HepG2 (cell line): Measurements from ENCODE around the gene CRKL. TPM values are rescaled to one million over a fixed set of nuclear protein-coding genes. Genes with fewer than 3 reads are reported as not detected.

ENCODE experiments used
- FOXM1 ChIP-seq: sonication (generic); formaldehyde crosslinking; IDR thresholded peaks from 2 replicates; pipeline ENCODE4 v1.5.0; 2020; ENCODE audit warnings: missing genetic modification reagents
- KLF15 ChIP-seq: sonication (generic); formaldehyde crosslinking; IDR thresholded peaks from 2 replicates; pipeline ENCODE4 v1.8.1; 2023; ENCODE audit warnings: borderline replicate concordance, mild to moderate bottlenecking, inconsistent platforms, missing genetic modification reagents, mixed read lengths
- NCOA1 ChIP-seq: sonication (generic); formaldehyde crosslinking; IDR thresholded peaks from 2 replicates; pipeline ENCODE4 v1.9.0; 2021; ENCODE audit warnings: missing genetic modification reagents
- PLRG1 ChIP-seq: fragments of 450-650 bp; conservative IDR thresholded peaks from 2 replicates; pipeline ENCODE4 v1.6.1; 2016
- U2AF2 ChIP-seq: fragments of 200-400 bp; formaldehyde crosslinking; IDR thresholded peaks from 2 replicates; pipeline ENCODE4 v1.6.1; 2017; ENCODE audit warnings: low read depth, mild to moderate bottlenecking, low read length
- ZNF441 ChIP-seq: sonication (generic); formaldehyde crosslinking; IDR thresholded peaks from 2 replicates; pipeline ENCODE4 v1.7.0; 2021; ENCODE audit warnings: missing genetic modification reagents, borderline replicate concordance
- ZNF530 ChIP-seq: sonication (generic); formaldehyde crosslinking; IDR thresholded peaks from 2 replicates; pipeline ENCODE4 v1.5.0; 2020; ENCODE audit warnings: low read depth, mild to moderate bottlenecking, missing genetic modification reagents
- ZNF552 ChIP-seq: sonication (generic); formaldehyde crosslinking; IDR thresholded peaks from 2 replicates; pipeline ENCODE4 v1.9.0; 2022; ENCODE audit warnings: missing genetic modification reagents, mild to moderate bottlenecking, borderline replicate concordance
- polyA plus RNA-seq, 8 experiments: library from polyadenylated mRNA; depleted of rRNA in 3 of 8; stranded (reverse) in 7 of 8; unstranded in 1 of 8; fragments of >200 nt; fragmentation: Illumina TruSeq in 4 of 8; extraction: Trizol in 4 of 8; gene quantifications; 2 replicates each; pipeline versions ENCODE4 v1.2.1 to v1.2.3, GENCODE V29; 2011 to 2016; ENCODE audit warnings: low read depth in 4 of 8, missing spikeins in 1 of 8, mixed read lengths in 1 of 8; ENCODE audit not compliant: insufficient read depth in 1 of 8
- total RNA-seq, 5 experiments: library from RNA; depleted of rRNA; stranded (reverse); fragments of >200 nt; fragmentation: Illumina TruSeq; extraction: Trizol; gene quantifications; 2 replicates each; pipeline ENCODE4 v1.2.3, GENCODE V29; 2016; ENCODE audit warnings: low read depth in 1 of 5
- TF ChIP-seq, protein P1 (sequence below): sonication (generic); formaldehyde crosslinking; conservative IDR thresholded peaks from 2 replicates; pipeline ENCODE4 v1.4.0; 2020; ENCODE audit warnings: missing genetic modification reagents
- TF ChIP-seq, protein P2 (sequence below): sonication (generic); formaldehyde crosslinking; conservative IDR thresholded peaks from 2 replicates; pipeline ENCODE4 v1.4.0; 2020; ENCODE audit warnings: mild to moderate bottlenecking, missing genetic modification reagents, moderate library complexity
- TF ChIP-seq, protein P3 (sequence below): IDR thresholded peaks from 2 replicates; pipeline ENCODE4 v1.6.1; 2016
- TF ChIP-seq, protein P4 (sequence below): sonication (generic); formaldehyde crosslinking; IDR thresholded peaks from 2 replicates; pipeline ENCODE4 v1.4.0; 2020; ENCODE audit warnings: mild to moderate bottlenecking, missing genetic modification reagents

CRKL gene
- total and polyA plus RNA-seq, 2 of the 13 experiments (the other 11 are each of a cell fraction or from before 2014, with no cell fraction given): 37.4 to 60.6 TPM

DNA sequence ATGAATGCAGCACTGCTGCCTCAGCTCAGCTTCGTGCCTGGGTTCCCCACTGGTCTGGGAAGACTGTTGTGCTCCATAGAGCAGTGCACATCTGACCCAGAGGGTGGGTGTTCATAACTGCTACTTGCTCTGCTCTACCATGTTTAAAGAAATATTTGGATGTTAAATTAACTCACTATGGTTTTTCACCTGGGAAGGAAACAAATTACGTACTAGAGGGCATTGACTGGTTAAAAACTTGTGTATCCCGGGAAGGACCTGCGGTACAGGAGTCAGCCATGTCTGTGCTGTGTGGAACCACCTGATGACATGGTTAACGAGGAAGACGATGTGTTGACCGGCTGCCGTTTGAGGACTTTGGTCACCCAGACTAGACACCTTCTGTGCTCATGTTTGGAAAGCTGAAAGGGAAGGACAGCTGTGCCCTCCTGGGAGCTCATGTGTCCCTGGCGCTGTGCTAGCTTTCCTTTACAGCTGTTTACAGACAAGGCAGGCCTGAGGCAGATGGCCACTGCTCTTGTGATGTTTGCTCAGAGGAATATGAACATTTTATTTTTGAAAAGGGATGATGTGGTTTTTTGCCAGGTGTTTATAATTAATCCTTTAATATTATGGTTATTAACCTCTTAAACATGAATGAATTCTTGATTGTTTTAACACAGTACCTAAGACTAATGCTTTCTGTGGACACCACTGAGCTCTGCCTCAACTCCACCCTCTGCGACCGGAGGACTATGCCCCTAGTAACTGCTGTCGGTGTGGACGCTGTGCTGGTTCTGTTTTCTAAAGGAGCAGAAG, 35.5 kb downstream of the CRKL start (continued):
- TF ChIP-seq, protein P1, sequence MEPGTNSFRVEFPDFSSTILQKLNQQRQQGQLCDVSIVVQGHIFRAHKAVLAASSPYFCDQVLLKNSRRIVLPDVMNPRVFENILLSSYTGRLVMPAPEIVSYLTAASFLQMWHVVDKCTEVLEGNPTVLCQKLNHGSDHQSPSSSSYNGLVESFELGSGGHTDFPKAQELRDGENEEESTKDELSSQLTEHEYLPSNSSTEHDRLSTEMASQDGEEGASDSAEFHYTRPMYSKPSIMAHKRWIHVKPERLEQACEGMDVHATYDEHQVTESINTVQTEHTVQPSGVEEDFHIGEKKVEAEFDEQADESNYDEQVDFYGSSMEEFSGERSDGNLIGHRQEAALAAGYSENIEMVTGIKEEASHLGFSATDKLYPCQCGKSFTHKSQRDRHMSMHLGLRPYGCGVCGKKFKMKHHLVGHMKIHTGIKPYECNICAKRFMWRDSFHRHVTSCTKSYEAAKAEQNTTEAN (CRISPR knock-in tag): no peak
- TF ChIP-seq, protein P2, sequence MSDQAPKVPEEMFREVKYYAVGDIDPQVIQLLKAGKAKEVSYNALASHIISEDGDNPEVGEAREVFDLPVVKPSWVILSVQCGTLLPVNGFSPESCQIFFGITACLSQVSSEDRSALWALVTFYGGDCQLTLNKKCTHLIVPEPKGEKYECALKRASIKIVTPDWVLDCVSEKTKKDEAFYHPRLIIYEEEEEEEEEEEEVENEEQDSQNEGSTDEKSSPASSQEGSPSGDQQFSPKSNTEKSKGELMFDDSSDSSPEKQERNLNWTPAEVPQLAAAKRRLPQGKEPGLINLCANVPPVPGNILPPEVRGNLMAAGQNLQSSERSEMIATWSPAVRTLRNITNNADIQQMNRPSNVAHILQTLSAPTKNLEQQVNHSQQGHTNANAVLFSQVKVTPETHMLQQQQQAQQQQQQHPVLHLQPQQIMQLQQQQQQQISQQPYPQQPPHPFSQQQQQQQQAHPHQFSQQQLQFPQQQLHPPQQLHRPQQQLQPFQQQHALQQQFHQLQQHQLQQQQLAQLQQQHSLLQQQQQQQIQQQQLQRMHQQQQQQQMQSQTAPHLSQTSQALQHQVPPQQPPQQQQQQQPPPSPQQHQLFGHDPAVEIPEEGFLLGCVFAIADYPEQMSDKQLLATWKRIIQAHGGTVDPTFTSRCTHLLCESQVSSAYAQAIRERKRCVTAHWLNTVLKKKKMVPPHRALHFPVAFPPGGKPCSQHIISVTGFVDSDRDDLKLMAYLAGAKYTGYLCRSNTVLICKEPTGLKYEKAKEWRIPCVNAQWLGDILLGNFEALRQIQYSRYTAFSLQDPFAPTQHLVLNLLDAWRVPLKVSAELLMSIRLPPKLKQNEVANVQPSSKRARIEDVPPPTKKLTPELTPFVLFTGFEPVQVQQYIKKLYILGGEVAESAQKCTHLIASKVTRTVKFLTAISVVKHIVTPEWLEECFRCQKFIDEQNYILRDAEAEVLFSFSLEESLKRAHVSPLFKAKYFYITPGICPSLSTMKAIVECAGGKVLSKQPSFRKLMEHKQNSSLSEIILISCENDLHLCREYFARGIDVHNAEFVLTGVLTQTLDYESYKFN (CRISPR knock-in tag): peak; percentile 80
- TF ChIP-seq, protein P3, sequence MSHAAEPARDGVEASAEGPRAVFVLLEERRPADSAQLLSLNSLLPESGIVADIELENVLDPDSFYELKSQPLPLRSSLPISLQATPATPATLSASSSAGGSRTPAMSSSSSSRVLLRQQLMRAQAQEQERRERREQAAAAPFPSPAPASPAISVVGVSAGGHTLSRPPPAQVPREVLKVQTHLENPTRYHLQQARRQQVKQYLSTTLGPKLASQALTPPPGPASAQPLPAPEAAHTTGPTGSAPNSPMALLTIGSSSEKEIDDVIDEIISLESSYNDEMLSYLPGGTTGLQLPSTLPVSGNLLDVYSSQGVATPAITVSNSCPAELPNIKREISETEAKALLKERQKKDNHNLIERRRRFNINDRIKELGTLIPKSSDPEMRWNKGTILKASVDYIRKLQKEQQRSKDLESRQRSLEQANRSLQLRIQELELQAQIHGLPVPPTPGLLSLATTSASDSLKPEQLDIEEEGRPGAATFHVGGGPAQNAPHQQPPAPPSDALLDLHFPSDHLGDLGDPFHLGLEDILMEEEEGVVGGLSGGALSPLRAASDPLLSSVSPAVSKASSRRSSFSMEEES (CRISPR knock-in tag): no peak; the same call in 1 of the 2 replicates
- TF ChIP-seq, protein P4, sequence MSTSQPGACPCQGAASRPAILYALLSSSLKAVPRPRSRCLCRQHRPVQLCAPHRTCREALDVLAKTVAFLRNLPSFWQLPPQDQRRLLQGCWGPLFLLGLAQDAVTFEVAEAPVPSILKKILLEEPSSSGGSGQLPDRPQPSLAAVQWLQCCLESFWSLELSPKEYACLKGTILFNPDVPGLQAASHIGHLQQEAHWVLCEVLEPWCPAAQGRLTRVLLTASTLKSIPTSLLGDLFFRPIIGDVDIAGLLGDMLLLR: no peak
- TF ChIP-seq ZNF552 (no peak), NCOA1 (no peak), PLRG1 (no peak), FOXM1 (CRISPR knock-in tag) (no peak), U2AF2 (no peak), ZNF530 (CRISPR knock-in tag) (no peak), KLF15 (CRISPR knock-in tag) (no peak), ZNF441 (CRISPR knock-in tag) (no peak)
